ENCODE results near the gene ADARB2.

ADARB2 gene

GRCh38 chr10:1687190-1687589, 50.1 kb downstream of the ADARB2 start:
- no peak for TF ChIP-seq CTCF (IDR thresholded peaks at IDR 0.05; ENCODE audit: low read depth, low read length)

GRCh38 chr10:1686491-1686749, 50.9 kb downstream of the ADARB2 start:
- no peak for TF ChIP-seq CTCF (IDR thresholded peaks at IDR 0.05; ENCODE audit: low read depth, low read length)
- no peak for DNase-seq (ENCODE audit: extremely low read depth, low read depth)

More at GRCh38 chr10:1687190-1687589, 50.1 kb downstream of the ADARB2 start:
- DNase-seq (ENCODE audit: extremely low read depth, low read depth) = no peak

GRCh38 chr10:1685699-1686490, 51.4 kb downstream of the ADARB2 start:
- DNase-seq (ENCODE audit: extremely low read depth, low read depth) = no peak
- no peak for TF ChIP-seq CTCF (IDR thresholded peaks at IDR 0.05; ENCODE audit: low read depth, low read length)

GRCh38 chr10:1684991-1685390, 52.3 kb downstream of the ADARB2 start:
- TF ChIP-seq CTCF (IDR thresholded peaks at IDR 0.05; ENCODE audit: low read depth, low read length) = no peak
- DNase-seq (ENCODE audit: extremely low read depth, low read depth) = no peak

- no peak for DNase-seq (ENCODE audit: extremely low read depth, low read depth)
- TF ChIP-seq CTCF (IDR thresholded peaks at IDR 0.05; ENCODE audit: low read depth, low read length) = no peak
Measured at GRCh38 chr10:1683649-1684048, 53.7 kb downstream of the ADARB2 start.

- TF ChIP-seq CTCF (IDR thresholded peaks at IDR 0.05; ENCODE audit: low read depth, low read length) = no peak
- no peak for DNase-seq (ENCODE audit: extremely low read depth, low read depth)
Measured at GRCh38 chr10:1679821-1680650, 57.3 kb downstream of the ADARB2 start.

GRCh38 chr10:1678084-1678483, 59.2 kb downstream of the ADARB2 start:
- no peak for TF ChIP-seq CTCF (IDR thresholded peaks at IDR 0.05; ENCODE audit: low read depth, low read length)
- DNase-seq (ENCODE audit: extremely low read depth, low read depth) = no peak
